WTC11 (cell line): Measurements from ENCODE around the gene BCAS3.

Experiments used
- ESRRA ChIP-seq: sonication (generic); formaldehyde crosslinking; IDR thresholded peaks from 2 replicates; pipeline ENCODE4 v1.8.1; 2022; ENCODE audit warnings: mild to moderate bottlenecking, missing genetic modification reagents, borderline replicate concordance
- FOXJ3 ChIP-seq: sonication (generic); formaldehyde crosslinking; IDR thresholded peaks from 2 replicates; pipeline ENCODE4 v1.9.0; 2021; ENCODE audit warnings: missing genetic modification reagents, mild to moderate bottlenecking, borderline replicate concordance
- JUN ChIP-seq: sonication (generic); formaldehyde crosslinking; IDR thresholded peaks from 2 replicates; pipeline ENCODE4 v1.8.0; 2023; ENCODE audit warnings: mild to moderate bottlenecking, missing genetic modification reagents
- NR2C2 ChIP-seq: sonication (generic); formaldehyde crosslinking; IDR thresholded peaks from 2 replicates; pipeline ENCODE4 v1.8.0; 2022; ENCODE audit warnings: mild to moderate bottlenecking, missing genetic modification reagents
- RELA ChIP-seq: sonication (generic); formaldehyde crosslinking; IDR thresholded peaks from 2 replicates; pipeline ENCODE4 v1.8.1; 2022; ENCODE audit warnings: missing genetic modification reagents, mild to moderate bottlenecking, borderline replicate concordance
- SP1 ChIP-seq: sonication (generic); formaldehyde crosslinking; conservative IDR thresholded peaks from 2 replicates; pipeline ENCODE4 v1.8.1; 2022; ENCODE audit warnings: missing genetic modification reagents
- ZBTB21 ChIP-seq: sonication (generic); formaldehyde crosslinking; IDR thresholded peaks from 2 replicates; pipeline ENCODE4 v1.8.1; 2023; ENCODE audit warnings: mild to moderate bottlenecking, missing genetic modification reagents, borderline replicate concordance
- TF ChIP-seq, protein P1 (sequence below): fragments of 250-450 bp; sonication (Bioruptor Pico); IDR thresholded peaks from 2 replicates; pipeline ENCODE4 v1.9.0; 2021; ENCODE audit warnings: moderate library complexity, mild to moderate bottlenecking, inconsistent platforms, borderline replicate concordance
- TF ChIP-seq, protein P2 (sequence below): fragments of 200-600 bp; IDR thresholded peaks from 2 replicates; pipeline ENCODE4 v1.8.0; 2022; ENCODE audit warnings: antibody characterized with exemption
- TF ChIP-seq, protein P3 (sequence below): sonication (generic); formaldehyde crosslinking; IDR thresholded peaks from 2 replicates; pipeline ENCODE4 v1.8.1; 2023; ENCODE audit warnings: mild to moderate bottlenecking, missing genetic modification reagents
- TF ChIP-seq, protein P4 (sequence below): fragments of 250-450 bp; sonication (Bioruptor Pico); IDR thresholded peaks from 2 replicates; pipeline ENCODE4 v2.1.2; 2022; ENCODE audit warnings: mild to moderate bottlenecking, moderate library complexity

DNA sequence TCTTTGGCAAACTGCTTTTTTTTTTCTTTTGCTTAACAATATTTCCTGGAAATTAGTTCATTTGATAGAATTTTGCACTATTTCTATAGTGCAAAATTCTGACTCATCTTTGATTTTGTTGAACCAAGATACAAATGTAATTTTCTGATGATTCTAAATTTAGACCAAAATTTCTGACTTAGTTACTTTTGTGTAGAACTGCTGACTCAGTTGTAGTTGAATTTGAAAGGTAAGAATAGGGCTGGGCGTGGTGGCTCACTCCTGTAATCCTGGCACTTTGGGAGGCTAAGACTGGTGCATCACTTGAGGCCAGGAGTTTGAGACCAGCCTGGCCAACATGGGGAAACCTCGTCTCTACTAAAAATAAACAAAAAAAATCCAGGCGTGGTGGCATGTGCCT, 223.0 kb downstream of the BCAS3 start:
- TF ChIP-seq SP1 (CRISPR knock-in tag) (no peak), FOXJ3 (CRISPR knock-in tag) (no peak), JUN (CRISPR knock-in tag) (no peak), RELA (CRISPR knock-in tag) (no peak), NR2C2 (CRISPR knock-in tag) (no peak), ZBTB21 (CRISPR knock-in tag) (no peak), ESRRA (CRISPR knock-in tag) (no peak)
- TF ChIP-seq, protein P1, sequence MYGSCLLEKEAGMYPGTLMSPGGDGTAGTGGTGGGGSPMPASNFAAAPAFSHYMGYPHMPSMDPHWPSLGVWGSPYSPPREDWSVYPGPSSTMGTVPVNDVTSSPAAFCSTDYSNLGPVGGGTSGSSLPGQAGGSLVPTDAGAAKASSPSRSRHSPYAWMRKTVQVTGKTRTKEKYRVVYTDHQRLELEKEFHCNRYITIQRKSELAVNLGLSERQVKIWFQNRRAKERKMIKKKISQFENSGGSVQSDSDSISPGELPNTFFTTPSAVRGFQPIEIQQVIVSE (CRISPR knock-in tag) = no peak
- TF ChIP-seq, protein P2, sequence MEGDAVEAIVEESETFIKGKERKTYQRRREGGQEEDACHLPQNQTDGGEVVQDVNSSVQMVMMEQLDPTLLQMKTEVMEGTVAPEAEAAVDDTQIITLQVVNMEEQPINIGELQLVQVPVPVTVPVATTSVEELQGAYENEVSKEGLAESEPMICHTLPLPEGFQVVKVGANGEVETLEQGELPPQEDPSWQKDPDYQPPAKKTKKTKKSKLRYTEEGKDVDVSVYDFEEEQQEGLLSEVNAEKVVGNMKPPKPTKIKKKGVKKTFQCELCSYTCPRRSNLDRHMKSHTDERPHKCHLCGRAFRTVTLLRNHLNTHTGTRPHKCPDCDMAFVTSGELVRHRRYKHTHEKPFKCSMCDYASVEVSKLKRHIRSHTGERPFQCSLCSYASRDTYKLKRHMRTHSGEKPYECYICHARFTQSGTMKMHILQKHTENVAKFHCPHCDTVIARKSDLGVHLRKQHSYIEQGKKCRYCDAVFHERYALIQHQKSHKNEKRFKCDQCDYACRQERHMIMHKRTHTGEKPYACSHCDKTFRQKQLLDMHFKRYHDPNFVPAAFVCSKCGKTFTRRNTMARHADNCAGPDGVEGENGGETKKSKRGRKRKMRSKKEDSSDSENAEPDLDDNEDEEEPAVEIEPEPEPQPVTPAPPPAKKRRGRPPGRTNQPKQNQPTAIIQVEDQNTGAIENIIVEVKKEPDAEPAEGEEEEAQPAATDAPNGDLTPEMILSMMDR = no peak
- TF ChIP-seq, protein P3, sequence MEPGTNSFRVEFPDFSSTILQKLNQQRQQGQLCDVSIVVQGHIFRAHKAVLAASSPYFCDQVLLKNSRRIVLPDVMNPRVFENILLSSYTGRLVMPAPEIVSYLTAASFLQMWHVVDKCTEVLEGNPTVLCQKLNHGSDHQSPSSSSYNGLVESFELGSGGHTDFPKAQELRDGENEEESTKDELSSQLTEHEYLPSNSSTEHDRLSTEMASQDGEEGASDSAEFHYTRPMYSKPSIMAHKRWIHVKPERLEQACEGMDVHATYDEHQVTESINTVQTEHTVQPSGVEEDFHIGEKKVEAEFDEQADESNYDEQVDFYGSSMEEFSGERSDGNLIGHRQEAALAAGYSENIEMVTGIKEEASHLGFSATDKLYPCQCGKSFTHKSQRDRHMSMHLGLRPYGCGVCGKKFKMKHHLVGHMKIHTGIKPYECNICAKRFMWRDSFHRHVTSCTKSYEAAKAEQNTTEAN (CRISPR knock-in tag) = no peak
- TF ChIP-seq, protein P4, sequence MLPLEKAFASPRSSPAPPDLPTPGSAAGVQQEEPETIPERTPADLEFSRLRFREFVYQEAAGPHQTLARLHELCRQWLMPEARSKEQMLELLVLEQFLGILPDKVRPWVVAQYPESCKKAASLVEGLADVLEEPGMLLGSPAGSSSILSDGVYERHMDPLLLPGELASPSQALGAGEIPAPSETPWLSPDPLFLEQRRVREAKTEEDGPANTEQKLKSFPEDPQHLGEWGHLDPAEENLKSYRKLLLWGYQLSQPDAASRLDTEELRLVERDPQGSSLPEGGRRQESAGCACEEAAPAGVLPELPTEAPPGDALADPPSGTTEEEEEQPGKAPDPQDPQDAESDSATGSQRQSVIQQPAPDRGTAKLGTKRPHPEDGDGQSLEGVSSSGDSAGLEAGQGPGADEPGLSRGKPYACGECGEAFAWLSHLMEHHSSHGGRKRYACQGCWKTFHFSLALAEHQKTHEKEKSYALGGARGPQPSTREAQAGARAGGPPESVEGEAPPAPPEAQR (CRISPR knock-in tag) = no peak
